ENCODE data around the gene DPYD.

DNA sequence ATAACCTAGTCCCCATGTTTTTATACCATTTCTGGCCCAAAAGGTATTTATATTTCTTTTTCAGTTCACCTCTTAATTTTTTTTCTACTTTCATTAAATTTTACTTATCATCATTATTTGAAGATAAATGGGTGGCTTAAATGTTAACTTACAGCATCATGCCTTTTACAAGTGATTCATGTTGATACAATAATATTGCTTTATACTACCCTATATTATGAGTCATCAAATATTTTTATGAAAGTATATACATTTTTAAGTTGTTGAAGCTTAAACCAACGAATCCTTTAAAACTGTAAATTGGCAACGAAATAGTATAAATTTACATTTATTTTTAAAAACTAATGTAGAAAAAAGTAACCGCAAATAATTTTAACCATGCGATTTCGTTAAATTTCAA lies 207.9 kb downstream of the DPYD start:
- TF ChIP-seq POLR2AphosphoS5 (IDR thresholded peaks at IDR 0.05; ENCODE audit: low read depth, low read length) (no peak), POLR2A (IDR thresholded peaks at IDR 0.05; ENCODE audit: low read depth, low read length) (no peak)
